Activated naive CD4-positive, alpha-beta T cell treated with Interleukin-2 at 50 U/mL for 16 hours (primary cell): ENCODE data around the gene SLC23A2.
"Not testable (repeated sequence)": the region's sequence is repeated elsewhere in the genome, so short reads cannot be mapped to it uniquely, and the experiment has no call there.

Source experiments
- DNase-seq: peaks from one replicate; pipeline ENCODE4 v3.0.0-alpha.2; 2020

Gene SLC23A2

DNA sequence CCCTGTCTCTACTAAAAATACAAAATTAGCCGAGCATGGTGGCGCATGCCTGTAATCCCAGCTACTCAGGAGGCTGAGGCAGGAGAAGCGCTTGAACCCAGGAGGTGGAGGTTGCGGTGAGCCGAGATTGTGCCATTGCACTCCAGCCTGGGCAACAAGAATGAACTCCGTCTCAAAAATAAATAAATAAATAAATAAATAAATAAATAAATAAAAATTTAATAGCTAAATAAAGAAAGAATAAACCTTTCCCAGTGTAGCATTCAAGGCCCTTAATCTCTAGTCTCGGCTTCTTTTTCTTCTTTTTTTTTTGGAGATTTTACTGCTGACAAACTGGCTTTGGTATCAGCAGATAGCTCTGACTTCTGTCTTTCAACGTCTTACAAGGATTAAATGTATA lies 3.5 kb upstream of the SLC23A2 start:
- not testable (repeated sequence) for DNase-seq

DNA sequence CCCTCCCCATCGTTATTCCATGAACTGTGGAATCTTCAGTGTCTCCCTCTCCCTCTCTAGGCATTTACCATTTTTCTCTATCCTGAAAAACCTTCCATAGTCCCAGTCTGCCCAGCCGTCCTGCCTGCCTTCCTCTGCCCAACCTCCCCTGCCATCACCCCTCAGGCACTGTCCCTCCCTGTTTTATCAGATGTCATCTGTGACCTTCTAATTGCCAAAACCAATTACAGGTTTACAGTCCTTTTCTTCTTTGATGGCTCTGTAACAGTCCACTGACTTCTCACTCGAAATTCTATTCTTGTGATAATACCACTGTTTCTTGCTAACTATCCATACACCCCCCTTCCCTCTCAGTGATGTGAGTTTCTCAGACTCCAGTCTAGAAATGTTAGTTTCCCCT lies 2.3 kb upstream of the SLC23A2 start:
- no peak for DNase-seq

DNA sequence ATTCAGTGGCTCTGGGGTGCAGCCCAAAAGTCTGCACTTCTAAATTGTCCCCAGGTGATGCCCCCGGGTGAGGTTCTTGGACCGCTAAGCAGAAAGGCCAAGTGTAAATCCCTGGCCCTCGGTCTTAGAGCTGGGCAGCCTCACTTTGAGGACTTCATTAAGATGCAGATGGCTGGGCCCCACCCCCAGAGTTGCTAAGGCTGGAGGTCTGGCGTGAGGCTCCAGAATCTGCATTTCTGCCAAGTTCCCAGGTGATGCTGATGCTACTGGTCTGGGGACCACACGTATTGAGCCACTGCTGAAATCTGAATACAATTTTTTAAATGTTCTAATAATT lies 735 bp upstream of the SLC23A2 start:
- peak; percentile 2 for DNase-seq

DNA sequence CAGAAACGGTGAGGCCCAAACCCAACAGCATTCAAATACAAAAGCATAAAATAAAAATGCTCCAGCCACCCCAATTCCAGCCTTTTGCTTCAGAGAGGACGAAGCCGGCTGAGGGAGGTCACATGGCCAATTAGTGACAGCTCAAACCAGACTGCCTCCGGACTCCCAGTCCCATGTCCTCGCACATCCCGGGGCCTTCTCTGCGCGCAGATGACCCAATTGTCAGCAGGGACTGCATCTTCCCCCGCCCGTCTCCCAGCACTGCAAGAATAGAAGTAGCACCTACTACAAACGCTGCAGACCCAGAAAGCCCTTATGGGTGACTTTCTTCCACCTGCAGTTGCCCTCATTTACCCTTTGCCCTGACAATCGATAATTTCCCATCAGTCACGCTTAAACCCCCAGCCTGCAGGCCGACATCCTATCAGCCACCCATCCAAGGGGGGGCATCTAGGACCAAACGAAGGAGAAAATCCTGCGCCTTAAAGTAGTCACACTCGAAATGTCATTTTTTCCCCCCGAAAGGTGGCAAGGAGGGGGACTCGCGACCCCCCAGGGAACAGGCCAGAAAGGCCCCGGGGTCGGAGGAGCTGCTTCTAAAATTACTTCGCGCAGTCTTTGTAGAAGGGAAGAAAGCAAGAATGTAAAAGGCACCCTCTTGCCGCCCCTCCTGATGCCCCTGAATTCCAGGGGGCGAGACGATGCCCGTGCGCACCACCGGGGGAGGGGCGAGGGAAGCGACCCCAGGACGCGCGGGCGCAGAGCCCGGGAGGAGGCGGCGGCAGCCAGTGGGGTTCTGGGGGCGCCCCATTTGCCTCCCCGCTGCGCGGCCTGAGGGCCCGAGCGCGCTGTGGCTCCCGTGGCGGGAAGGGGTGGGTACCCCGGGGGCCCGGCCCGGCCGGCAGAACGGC lies 792 bp downstream of the SLC23A2 start:
- peak; percentile 23 for DNase-seq

DNA sequence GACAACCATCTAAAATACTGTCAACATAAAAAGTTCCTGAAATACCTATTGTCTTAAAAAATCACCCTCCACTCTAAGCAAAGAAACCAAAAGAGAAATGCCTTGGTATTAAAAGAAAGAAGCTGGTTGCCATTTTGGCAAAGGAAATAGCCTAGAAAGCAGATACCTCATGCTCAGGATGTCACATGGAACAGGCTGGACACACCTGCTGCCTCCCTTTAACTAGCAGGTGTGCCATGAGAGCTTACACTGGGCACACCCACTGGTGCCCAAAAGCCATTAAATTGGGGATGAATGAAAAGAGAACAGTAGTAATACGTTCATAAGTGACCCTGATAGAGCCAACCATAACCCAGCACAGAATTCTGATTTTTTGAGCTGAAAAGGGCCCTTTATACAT lies 1.5 kb downstream of the SLC23A2 start:
- DNase-seq: no peak

DNA sequence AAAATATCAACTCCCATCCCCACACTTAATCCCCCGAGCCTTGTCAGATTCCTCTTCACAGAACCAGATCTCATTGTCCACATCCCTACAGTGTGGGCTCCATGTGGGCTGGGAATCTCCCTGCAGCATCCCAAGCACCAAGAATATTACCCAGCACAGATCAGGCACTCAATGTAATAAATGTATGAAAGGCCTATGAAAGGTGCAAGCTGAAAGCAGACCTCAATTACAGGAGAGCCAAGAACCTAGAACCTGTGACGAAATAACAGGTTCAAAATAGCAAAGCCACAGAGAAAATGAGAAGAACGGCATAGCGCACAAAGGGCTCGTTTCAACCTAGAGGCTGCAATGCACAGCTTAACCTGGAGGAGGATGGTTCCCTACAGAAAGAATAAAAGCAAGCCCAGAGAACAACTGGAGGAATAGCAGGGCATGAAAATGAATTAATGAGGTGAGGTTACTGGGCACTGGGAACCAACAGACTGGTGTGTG lies 3.1 kb downstream of the SLC23A2 start:
- DNase-seq: no peak

DNA sequence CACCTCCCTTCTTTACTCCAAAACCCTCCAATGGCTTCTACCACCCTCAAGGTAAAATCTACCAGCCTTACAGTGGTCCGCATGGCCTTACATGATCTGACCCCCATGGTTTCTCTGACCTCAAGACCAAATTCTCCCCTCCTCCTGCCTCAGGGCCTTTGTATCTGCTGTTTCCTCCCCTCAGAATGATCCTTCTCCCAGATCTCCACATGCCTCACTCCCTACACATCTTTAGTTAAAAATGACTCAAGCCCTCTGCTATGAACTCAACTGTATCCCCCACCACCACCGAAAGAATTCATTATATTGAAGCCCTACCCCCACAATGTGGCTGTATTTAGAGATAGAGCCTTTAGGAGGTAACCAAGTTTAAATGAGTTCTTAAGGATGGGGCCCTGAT lies 4.1 kb downstream of the SLC23A2 start:
- DNase-seq: no peak

DNA sequence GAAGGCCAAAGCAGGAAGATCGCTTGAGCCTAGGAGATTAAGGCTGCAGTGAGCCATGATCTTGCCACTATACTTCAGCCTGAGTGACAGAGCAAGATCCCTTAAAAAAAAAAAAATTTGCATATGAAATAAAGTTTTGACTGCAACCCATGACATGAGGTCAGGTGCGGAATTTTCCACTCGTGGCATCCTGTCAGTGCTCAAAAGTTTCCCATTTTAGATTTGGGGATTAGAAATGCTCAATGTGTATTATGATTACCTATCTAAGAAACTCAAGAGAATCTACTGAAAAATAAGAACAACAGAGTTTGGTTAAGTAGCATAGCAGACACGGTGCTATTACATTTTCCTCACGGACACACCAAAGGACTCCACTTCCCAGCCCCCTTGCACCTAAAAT lies 11.7 kb downstream of the SLC23A2 start:
- no peak for DNase-seq

DNA sequence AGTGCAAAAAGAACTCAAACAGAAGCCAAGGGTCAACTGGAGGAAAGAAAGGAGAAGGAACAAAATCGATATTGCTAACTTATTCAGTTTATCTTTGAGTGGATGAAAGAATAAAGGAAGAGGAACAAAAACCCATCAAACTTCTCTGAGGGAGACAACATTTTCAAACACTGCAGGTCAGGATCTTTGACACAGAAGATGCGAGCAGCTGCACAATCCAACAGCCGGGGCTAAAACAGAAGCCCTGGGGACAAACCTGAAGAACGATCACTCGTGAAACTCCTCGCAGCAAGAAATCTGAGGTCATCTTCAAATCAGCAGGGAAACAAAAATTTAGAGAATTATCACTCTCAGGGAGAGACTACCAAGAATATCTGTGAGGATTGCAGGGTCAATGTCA lies 14.2 kb downstream of the SLC23A2 start:
- no peak for DNase-seq

DNA sequence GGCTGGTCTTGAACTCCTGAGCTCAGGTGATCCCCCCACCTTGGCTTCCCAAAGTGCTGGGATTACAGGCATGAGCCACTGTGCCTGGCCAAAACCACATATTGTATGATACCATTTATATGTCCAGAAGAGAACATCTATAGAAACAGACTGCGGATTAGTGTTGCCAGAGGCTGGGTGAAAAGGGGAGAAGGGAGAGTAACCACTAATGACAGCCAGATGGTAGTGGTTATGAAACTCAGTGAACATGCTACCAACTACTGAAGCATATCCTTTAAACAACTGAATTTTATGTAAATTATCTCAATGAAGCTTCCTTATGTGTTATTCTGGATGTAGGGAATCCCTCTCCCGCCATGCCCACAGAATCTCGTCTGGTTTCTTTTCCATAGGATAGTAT lies 15.7 kb downstream of the SLC23A2 start:
- no peak for DNase-seq

DNA sequence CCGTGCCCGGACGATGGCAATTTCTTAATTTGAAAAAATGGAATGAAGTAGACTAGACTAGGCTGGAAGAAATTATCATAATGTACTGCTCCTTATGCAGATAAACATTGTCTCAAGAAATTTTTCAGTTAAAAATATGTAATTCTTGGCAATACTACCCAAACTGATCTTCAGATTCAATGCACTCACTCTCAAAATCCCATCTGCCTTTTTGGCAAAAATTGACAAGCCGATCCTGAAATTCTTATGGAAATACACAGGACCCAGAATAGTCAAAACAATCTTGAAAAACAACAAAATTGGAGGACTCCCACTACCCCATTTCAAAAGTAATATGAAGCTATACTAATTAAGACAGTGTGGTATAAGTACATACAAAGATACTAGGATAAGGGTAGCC lies 19.0 kb downstream of the SLC23A2 start:
- DNase-seq: no peak

DNA sequence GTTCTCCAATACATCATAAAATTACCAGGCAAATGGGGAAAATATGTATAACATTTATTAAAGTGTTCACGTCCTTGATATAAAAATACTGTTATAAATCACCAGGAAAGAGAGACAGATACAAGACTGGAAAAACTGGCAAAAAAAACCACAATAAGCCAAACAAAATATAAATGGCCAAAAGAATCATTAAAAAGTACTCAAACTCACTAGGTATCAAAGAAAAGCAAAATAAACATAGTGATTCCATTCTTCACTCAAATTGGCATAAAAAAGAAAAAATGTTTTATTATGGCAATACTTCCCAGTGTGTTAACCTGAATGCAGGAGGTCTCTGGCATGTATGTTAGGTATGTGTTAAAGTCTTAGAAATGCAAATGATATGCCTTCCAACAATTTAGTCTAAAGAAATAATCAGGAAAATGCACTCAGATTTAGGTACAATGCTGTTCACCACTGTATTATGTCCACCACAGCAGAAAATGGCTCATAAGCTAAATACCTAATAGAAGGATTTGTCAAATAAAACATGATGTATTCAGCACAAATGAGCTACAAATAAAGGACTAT lies 21.4 kb downstream of the SLC23A2 start:
- DNase-seq: no peak

DNA sequence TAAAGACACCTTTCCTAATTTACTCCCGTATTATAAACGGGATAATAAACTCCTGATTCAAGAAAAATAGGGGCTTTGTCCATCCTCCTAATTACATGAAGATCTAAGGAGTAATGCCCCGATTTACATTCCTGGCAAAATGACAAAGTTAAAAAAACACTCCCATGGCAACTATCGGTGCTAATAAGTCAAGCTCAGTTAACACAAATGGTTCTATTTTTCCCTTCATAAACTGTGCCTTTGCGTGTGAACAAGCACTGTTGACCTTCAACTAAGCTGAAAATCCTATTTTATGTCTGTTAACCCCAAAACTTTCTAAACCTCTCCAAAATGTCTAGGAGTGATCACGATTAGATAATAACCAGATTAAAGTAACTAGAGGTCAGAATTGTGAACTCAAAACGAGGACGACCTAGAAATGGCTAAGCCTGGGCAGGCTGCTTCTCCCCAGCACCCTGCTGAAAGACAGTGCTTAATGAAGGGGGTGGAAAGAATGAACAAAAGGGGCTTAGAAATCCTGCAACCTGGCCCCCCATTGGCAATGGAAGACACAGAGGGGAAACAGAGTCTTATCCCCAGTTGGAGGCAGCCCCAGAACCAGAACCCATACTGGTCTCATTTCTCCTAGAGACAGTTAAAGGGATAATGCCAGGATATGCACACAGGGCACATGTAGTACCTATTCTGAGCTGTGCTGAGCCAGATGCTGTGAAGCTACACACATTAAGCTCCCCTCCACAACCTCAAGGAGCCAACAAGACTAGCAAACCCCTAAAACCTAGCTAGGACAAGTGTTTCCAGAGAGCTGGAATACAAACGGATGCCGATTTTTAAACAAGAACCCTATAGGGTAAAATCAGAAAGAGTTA lies 23.0 kb downstream of the SLC23A2 start:
- no peak for DNase-seq

DNA sequence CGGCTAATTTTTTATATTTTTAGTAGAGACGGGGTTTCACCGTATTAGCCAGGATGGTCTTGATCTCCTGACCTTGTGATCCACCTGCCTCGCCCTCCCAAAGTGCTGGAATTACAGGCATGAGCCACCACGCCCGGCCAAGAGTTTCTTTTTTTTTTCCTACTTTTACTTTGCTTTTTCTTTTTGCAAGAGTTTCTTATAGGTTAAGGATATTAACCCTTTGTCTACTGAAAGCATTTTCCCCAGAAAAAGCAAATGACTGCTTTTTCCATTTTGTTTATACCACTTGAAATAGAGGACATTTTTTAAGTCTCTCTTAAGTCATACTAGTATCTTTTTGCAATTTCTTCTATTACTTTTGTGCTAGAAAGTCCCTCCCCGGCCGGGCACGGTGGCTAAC lies 25.3 kb downstream of the SLC23A2 start:
- not testable (repeated sequence) for DNase-seq

DNA sequence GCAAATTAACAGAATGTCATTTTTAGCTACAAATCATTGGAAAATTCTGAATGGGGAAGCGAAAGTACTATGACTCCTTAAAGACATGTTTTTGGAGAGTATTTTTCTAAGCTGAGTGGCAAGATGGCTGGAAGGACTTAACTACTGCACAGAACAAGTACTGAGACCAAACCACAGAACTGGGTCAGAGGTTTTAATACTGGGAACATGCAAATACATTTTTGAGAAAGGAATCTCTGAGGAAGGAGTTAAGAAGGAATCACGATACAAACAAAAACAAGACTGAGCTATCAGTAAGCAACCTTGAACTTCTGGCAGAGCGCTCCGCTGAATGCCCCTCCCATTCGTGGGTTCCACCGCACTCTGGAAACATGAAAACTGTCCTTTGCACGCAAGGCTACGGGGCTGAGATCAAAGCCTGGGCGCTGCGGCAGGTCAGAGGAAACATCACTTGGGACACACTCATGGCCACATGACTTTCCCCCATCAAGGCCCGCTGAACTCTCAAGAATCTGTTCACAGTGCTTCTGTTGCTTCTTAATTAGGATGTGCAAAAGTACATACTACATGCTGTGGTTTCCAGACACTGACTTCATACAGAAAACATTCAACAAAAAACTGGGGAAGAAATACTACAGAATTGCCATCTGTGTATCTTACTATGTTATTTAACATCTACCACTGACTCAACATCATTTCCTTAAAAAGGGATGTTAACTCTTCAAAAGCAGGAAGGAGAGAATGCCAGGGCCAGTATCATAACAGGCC lies 27.8 kb downstream of the SLC23A2 start:
- DNase-seq: peak; percentile 36

DNA sequence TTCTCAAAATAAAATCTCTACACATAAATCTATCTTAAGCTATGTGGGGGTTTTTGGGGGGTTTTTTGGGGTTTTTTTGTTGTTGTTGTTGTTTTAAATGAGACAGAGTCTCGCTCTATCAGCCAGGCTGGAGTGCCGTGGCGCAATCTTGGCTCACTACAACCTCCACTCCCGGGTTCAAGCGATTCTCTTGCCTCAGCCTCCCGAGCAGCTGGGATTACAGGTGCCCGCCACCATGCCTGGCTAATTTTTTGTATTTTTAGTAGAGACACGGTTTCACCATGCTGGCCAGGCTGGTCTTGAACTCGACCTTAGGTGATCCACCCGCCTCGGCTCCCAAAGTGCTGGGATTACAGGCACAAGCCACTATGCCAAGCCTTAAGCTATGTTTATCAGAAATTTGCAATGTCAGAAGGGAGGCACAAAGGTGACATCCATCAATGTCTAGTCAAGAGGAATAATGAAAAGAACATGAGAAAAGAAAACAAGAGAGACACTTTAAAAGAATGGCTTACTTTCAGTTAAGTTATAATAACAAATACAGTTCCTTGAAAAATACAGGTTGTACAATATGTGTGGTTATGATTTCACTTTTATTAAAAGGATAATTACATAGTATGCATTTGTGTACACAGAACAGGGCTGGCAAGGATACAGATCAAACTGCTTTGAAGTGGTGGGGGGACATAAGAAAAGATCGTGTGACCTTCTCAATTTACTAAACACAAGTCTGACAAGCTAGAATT lies 28.6 kb downstream of the SLC23A2 start:
- no peak for DNase-seq

DNA sequence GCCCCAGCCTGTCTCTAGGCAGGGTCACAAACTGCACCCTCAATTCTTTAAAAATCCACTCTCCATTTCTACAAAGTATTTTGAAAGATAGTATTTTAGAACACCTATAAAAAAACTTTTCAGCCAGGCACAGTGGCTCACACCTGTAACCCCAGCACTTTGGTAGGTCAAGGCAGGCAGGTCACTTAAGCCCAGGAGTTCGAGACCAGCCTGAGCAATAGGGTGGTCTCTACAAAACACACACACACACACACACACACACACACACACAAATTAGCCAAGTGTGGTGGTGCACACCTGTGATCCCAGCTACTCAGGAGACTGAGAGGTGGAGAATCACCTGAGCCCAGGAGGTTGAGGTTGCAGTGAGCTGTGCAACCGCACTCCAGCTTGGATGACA lies 30.2 kb downstream of the SLC23A2 start:
- DNase-seq: no peak

DNA sequence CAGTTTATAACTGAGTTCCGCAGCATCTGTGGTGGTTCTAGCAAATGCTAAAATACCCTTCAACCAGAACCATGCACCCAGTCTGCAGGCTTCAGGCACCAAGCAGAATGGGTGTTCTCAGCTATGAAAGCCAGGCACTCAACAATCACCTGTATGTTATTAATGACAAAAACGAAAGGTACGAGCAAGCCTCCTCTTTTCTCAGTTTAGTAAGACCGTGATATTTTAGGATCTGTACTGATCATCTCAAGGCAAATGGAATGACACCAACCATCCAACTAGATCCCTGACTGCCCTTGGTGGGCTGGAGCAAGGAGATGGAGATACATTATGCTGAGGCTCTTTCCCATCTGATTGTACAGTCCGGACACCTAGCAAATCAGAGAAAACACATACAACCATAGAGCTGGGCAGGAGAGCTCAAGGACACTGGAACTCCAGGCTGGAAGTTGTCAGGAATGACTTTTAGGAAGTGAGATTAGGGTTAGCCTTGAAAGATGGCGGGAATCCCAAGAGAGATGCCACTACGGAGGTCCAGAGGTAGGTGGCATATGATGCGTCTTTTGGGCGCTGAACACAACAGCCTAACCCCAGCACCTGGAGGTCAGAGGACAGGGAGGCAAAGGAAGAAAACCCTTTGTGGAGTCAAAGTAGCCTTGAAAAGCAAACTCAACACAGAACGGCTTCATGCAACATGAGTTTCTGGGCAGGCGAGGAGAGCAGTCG lies 33.4 kb downstream of the SLC23A2 start:
- DNase-seq: no peak

DNA sequence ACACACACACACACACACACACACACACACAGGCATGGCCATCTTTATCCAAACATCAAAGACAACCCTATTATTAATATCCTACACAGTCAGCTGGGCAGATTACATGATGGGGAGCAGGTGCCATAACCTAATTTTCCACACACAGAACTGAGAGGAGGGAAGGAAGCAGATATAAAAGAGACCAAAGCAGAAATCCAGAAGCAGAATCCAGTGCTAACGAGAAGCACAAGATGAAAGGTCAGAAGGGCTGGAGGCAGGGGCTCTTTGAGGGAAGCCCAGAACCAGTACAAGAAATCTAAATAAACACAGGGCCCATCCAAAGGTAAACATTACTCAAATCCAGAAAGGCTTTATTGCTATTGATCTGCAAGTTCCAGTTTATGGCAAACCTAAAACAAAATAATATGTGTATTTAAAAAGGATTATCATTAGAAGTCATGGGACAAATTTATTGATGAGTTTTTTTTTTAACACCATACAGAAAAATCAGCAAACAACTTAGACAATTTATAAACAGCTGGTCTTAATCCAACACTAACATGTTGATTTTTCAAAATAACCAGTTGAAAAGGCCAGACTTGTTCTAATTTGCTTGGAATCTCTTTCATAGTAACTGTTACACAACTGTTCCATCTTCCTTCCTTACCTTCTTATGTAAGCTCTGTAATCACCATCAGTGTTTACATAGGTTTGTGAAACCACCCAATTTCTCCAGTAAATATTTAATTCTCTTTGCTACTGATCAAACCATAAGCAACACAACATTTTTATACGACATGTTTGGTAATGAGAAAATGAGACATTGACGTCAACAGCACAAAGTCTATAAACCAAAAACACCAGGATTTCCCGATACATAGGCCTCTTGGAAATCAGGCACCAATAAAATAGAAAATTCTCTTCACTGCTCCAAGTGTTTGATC lies 34.2 kb downstream of the SLC23A2 start:
- DNase-seq: no peak

DNA sequence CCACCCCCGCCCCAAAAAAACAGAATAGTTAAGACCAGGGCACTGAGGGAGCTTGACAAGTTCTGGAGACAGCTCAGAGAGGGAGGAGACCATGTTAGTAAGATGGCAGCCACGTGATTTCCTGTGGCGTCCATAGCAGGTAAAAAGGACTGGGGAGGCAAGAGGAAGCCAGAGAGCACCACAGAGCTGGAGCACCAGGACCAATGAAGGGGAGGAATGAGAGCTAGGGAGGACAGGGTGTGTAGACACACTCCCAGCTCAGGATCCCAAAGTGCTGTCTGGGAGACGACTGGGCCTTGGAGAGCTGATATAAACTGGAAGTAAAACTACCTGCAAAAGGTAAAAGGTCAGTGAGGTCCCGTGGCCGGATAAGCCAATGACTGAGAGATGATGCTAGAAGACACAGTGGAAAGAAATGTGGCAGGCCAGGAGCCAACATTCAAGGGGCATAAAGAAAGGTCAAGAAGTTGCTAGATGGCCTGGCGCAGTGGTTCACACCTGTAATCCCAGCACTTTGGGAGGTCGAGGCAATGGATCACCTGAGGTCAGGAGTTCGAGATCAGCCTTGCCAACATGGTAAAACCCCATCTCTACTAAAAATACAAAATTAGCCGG lies 39.0 kb downstream of the SLC23A2 start:
- peak; percentile 25 for DNase-seq
